Measurements from ENCODE around the gene NTM.

GRCh38 chr11:131572423-131572822, 202.0 kb downstream of the NTM start:
- TF ChIP-seq REST (IDR thresholded peaks at IDR 0.05; ENCODE audit: insufficient replicate concordance, low read depth), result no peak
- TF ChIP-seq CTCF (IDR thresholded peaks at IDR 0.05; ENCODE audit: insufficient read depth, low read length), result no peak
- TF ChIP-seq SPI1 (IDR thresholded peaks at IDR 0.05; ENCODE audit: borderline replicate concordance, low read depth), result no peak
- no peak for TF ChIP-seq GABPA (IDR thresholded peaks at IDR 0.05; ENCODE audit: low read depth)
